ENCODE data around the gene LMAN2. TPM values are rescaled to one million over a fixed set of nuclear protein-coding genes. Genes with fewer than 3 reads are reported as not detected.

The LMAN2 gene
- total and polyA plus RNA-seq, 9 donors, result 77.9 to 102 (median 85.4) TPM

- no peak for DNase-seq
- no CpG with 5 or more reads among the region's 2 CpGs for WGBS (ENCODE audit: insufficient coverage)
- Histone ChIP-seq H3K27ac (ENCODE audit: low read length) (no peak overlapping the region), H3K4me3 (ENCODE audit: low read length) (no peak overlapping the region), H3K36me3 (ENCODE audit: control insufficient read depth, insufficient read depth, low read length) (peaks cover 62% of the 10 kb centered on the region), H3K4me1 (ENCODE audit: control insufficient read depth, insufficient read depth, low read length) (no peaks in the 10 kb centered on the region), H3K9me3 (replicated peaks; ENCODE audit: control insufficient read depth, low read depth, low read length) (no peaks in the 10 kb centered on the region), H3K27me3 (ENCODE audit: control insufficient read depth, insufficient read depth, low read length) (no peaks in the 10 kb centered on the region)
These were observed 63.3 kb downstream of the LMAN2 start for GRCh38 chr5:177288191-177288590.

Other genes with a start within 250 kb of the LMAN2 start
- gene NSD1, start 217.9 kb downstream of the LMAN2 start, total RNA-seq, result 63.6 TPM
- gene NSD1, start 217.9 kb downstream of the LMAN2 start, polyA plus RNA-seq (ENCODE audit: insufficient read depth in 1 of 8, insufficient read length in 8 of 8, low replicate concordance in 1 of 8), result 10 to 100 TPM; 28.2 to 46.9 (median 42.3) TPM
- gene RAB24, start 47.9 kb downstream of the LMAN2 start, total RNA-seq, result 15.1 TPM
- gene RAB24, start 47.9 kb downstream of the LMAN2 start, polyA plus RNA-seq (ENCODE audit: insufficient read depth in 1 of 8, insufficient read length in 8 of 8, low replicate concordance in 1 of 8), result 10 to 100 TPM; 20.3 to 31.9 (median 24.1) TPM
- gene PRELID1, start 47.9 kb downstream of the LMAN2 start, total RNA-seq, result 63.0 TPM
- gene PRELID1, start 47.9 kb downstream of the LMAN2 start, polyA plus RNA-seq (ENCODE audit: insufficient read depth in 1 of 8, insufficient read length in 8 of 8, low replicate concordance in 1 of 8), result 10 to 100 TPM; 75.0 to 94.0 (median 89.4) TPM
- gene MXD3, start 39.8 kb downstream of the LMAN2 start, total RNA-seq, result 18.0 TPM
- gene MXD3, start 39.8 kb downstream of the LMAN2 start, polyA plus RNA-seq (ENCODE audit: insufficient read depth in 1 of 8, insufficient read length in 8 of 8, low replicate concordance in 1 of 8), result 10 to 100 TPM; 20.5 to 36.7 (median 24.9) TPM
- gene RGS14, start 6.3 kb upstream of the LMAN2 start, total RNA-seq, result 16.2 TPM
- gene RGS14, start 6.3 kb upstream of the LMAN2 start, polyA plus RNA-seq (ENCODE audit: insufficient read depth in 1 of 8, insufficient read length in 8 of 8, low replicate concordance in 1 of 8), result 10 to 100 TPM; 10.4 to 17.2 (median 12.5) TPM
- gene SLC34A1, start 32.8 kb upstream of the LMAN2 start, total RNA-seq, result not detected
- not detected for gene SLC34A1, start 32.8 kb upstream of the LMAN2 start, polyA plus RNA-seq (ENCODE audit: insufficient read depth in 1 of 8, insufficient read length in 8 of 8, low replicate concordance in 1 of 8)
- gene PFN3, start 49.0 kb upstream of the LMAN2 start, total RNA-seq, result not detected
- not detected for gene PFN3, start 49.0 kb upstream of the LMAN2 start, polyA plus RNA-seq (ENCODE audit: insufficient read depth in 1 of 8, insufficient read length in 8 of 8, low replicate concordance in 1 of 8)
- gene F12, start 57.9 kb upstream of the LMAN2 start, total RNA-seq, result 0.27 TPM
- 1 to 10 TPM in 1 of 8 donors, under 1 TPM in 6, not detected in 1; 0.14 to 1.0 (median 0.45) TPM for gene F12, start 57.9 kb upstream of the LMAN2 start, polyA plus RNA-seq (ENCODE audit: insufficient read depth in 1 of 8, insufficient read length in 8 of 8, low replicate concordance in 1 of 8)
- gene GRK6, start 75.0 kb upstream of the LMAN2 start, total RNA-seq, result 13.8 TPM
- 10 to 100 TPM; 16.0 to 25.0 (median 19.7) TPM for gene GRK6, start 75.0 kb upstream of the LMAN2 start, polyA plus RNA-seq (ENCODE audit: insufficient read depth in 1 of 8, insufficient read length in 8 of 8, low replicate concordance in 1 of 8)
- 0.93 TPM for gene PRR7, start 95.1 kb upstream of the LMAN2 start, total RNA-seq
- 1 to 10 TPM in 5 of 8 donors, under 1 TPM in 3; 0.70 to 1.7 (median 1.0) TPM for gene PRR7, start 95.1 kb upstream of the LMAN2 start, polyA plus RNA-seq (ENCODE audit: insufficient read depth in 1 of 8, insufficient read length in 8 of 8, low replicate concordance in 1 of 8)
- gene DBN1, start 122.0 kb upstream of the LMAN2 start, total RNA-seq, result 97.3 TPM
- 100 to 1,000 TPM; 197 to 295 (median 267) TPM for gene DBN1, start 122.0 kb upstream of the LMAN2 start, polyA plus RNA-seq (ENCODE audit: insufficient read depth in 1 of 8, insufficient read length in 8 of 8, low replicate concordance in 1 of 8)
- gene PDLIM7, start 145.9 kb upstream of the LMAN2 start, total RNA-seq, result 97.1 TPM
- 100 to 1,000 TPM; 152 to 458 (median 295) TPM for gene PDLIM7, start 145.9 kb upstream of the LMAN2 start, polyA plus RNA-seq (ENCODE audit: insufficient read depth in 1 of 8, insufficient read length in 8 of 8, low replicate concordance in 1 of 8)
- 2.7 TPM for gene DOK3, start 158.2 kb upstream of the LMAN2 start, total RNA-seq
- 1 to 10 TPM; 4.2 to 9.9 (median 6.8) TPM for gene DOK3, start 158.2 kb upstream of the LMAN2 start, polyA plus RNA-seq (ENCODE audit: insufficient read depth in 1 of 8, insufficient read length in 8 of 8, low replicate concordance in 1 of 8)
- 49.7 TPM for gene DDX41, start 165.3 kb upstream of the LMAN2 start, total RNA-seq
- gene DDX41, start 165.3 kb upstream of the LMAN2 start, polyA plus RNA-seq (ENCODE audit: insufficient read depth in 1 of 8, insufficient read length in 8 of 8, low replicate concordance in 1 of 8), result 10 to 100 TPM; 44.4 to 69.0 (median 55.9) TPM
- 43.8 TPM for gene FAM193B, start 202.9 kb upstream of the LMAN2 start, total RNA-seq
- gene FAM193B, start 202.9 kb upstream of the LMAN2 start, polyA plus RNA-seq (ENCODE audit: insufficient read depth in 1 of 8, insufficient read length in 8 of 8, low replicate concordance in 1 of 8), result 10 to 100 TPM; 36.8 to 65.0 (median 51.8) TPM
- gene TMED9, start 240.5 kb upstream of the LMAN2 start, total RNA-seq, result 48.0 TPM
- 100 to 1,000 TPM; 117 to 161 (median 138) TPM for gene TMED9, start 240.5 kb upstream of the LMAN2 start, polyA plus RNA-seq (ENCODE audit: insufficient read depth in 1 of 8, insufficient read length in 8 of 8, low replicate concordance in 1 of 8)
- 22.0 TPM for gene B4GALT7, start 248.5 kb upstream of the LMAN2 start, total RNA-seq
- 10 to 100 TPM; 17.3 to 23.6 (median 19.9) TPM for gene B4GALT7, start 248.5 kb upstream of the LMAN2 start, polyA plus RNA-seq (ENCODE audit: insufficient read depth in 1 of 8, insufficient read length in 8 of 8, low replicate concordance in 1 of 8)

Measured in muscle of leg (tissue), 11 donors.